ENCODE measurements around the gene BAZ2B.

The BAZ2B gene

DNA sequence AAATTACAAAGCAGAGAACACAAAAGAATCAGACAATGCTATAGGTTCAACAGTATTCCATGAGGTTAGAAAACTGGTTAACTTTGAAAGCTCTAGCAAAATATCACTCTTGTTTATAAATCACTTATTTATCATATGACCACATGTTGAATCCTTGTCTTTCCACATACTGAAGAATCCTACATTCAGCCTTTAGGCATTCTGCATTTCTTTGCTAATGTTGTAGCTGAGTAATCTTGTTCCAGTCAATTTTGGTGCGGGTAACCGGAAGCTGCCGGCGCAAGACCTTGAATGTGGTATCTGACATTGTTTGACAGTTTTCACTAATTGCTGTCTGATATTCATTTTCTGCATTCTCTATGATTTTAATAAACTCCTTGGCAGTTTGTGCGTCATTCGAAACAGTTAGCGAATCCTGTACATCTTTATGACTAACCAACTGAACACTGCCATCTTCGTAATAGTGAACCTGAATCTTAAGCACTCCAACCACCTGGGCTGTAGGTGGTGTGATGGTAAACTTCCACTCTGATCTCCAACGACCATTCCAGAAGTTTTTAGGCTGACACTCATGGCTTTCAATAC is 154.1 kb downstream of the BAZ2B start:
- DNase-seq (ENCODE audit: low spot score): no peak

DNA sequence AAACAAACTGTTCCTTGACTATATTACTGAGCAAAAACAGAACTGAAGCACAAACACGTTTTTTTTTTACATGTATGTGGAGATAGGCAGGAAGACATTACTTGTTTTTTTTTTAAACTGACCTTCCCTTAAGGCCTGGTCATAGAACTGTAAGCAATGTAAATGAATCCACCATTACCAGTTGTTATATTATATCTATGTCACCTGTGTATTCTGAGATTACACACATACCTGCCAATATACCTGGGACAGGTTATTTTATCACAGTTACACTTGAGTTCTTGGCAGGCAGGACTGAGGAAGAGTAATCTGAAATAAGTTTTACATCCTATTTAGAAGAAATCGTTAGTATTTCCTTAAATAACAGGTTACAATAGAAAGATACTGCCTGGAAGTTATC is 155.3 kb downstream of the BAZ2B start:
- no peak for DNase-seq (ENCODE audit: low spot score)

DNA sequence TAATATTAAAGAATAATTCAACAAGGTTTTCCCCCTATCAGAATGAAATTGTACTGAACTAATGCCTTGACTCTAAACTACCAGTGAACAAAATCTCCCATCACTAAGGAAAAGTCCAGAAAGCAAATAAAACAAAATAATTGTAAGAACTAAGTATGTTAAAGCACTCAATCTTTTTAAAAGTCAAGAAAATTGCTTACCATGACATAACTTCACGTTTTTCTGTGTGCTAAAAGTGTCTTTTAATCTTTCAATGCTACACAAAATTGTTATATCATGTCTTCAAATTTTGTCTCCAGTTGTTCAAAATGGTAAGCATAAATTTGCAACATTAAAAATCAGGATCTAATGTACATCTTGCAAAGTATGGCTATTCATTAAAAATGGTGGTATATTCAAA is 156.1 kb downstream of the BAZ2B start:
- DNase-seq (ENCODE audit: low spot score): no peak

- no peak for DNase-seq (ENCODE audit: low spot score)
These were observed 157.1 kb downstream of the BAZ2B start for GRCh38 chr2:159459279-159459678.

DNA sequence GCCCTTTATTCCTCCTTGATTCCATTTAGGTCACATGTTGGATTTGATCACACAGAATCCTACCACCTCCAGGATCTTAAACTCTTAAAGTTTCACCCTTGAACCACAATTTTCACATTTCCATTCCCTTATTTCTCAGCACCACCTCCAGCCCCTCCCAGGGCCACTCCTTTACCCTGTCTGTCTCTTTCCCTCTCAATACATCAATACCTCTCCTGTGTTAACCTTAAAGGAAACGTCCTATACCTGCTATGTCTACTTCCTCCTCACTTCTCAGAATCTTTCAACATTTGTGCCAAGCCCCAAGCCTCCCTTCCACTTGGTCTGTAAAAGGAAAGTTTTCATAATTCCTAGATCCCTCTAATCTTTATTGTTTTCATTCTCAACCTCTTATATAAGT is 158.8 kb downstream of the BAZ2B start:
- no peak for DNase-seq (ENCODE audit: low spot score)

DNA sequence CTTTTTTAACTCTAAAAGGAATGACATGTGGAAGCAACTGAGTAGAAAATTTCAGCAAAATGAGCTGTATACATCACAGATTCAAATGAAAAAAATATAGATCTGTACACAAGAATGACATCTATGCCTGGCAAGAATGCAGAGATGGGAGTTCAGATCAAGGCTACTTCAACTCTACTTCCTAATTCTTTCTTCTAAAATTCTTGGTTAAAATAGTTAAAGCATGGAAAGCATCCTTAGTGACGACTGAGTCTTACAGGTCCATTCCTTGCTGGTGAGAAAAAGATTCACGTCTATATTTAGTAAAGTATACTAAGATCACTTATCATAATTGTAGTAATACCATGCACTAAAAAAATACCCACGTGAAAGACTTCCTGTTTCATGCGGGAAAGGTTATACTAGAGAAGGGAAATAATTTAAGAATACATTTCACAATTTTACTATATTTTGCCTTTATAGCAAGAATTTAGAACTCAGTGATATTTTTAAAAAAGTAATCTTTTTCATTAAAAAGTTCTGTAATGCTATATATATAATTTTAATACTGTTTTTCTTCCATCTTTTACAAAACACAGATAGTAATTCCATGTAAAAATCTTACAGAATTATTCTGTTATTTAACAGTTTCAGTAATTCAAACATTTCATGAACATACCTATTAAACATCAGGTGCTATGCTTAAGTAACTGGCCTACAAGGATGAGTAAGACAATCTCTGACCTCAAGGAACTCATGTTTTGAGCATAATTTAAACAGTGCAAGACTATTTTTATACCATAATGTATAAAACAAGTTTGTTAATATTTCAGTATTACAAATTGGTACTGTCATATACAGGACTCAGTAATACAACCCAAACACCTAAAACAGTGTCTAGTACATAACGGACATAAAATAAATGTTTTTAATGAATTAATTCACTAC is 159.6 kb downstream of the BAZ2B start:
- no peak for DNase-seq (ENCODE audit: low spot score)

- no peak for DNase-seq (ENCODE audit: low spot score)
These were observed 160.9 kb downstream of the BAZ2B start for GRCh38 chr2:159455330-159455918.

GRCh38 chr2:159454185-159454584 is 162.2 kb downstream of the BAZ2B start:
- DNase-seq (ENCODE audit: low spot score): no peak

DNA sequence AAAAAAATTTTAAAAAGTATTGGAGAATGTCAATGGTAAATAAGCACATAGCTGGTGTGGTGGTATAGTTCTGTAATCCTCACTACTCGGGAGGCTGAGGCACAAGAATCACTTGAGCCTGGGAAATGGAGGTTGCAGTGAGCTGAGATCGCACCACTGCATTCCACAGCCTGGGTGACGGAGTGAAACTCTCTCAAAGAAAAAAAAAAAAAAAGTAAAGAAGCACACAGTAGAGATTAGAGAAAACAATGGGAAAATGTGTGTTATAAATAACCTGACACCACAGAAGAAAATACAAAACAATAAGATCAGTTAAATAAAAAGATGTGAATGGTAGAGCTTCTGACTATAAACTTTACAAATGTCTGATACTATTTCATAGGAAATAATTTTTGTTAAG is 166.2 kb downstream of the BAZ2B start:
- no peak for DNase-seq (ENCODE audit: low spot score)

- DNase-seq (ENCODE audit: low spot score): no peak
These were observed 166.7 kb downstream of the BAZ2B start for GRCh38 chr2:159449504-159450124.

DNA sequence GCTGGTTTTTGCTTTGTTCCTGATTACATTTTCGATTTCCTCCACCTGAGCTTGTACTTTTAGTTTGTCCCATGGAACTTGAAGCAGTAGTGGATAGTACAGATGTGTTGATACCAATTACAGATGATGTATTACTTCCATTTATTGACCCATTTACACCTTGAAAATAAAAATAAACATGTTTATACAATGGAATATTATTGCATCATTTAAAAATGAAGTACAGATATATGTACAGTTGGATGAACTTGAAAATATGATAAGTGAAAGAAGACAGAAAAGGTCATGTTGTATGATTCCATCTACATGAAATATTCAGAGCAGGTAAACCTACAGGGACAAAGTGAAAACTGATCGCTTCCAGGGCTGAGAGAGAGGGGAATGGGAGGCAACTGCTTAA is 169.5 kb downstream of the BAZ2B start:
- DNase-seq (ENCODE audit: low spot score): no peak

DNA sequence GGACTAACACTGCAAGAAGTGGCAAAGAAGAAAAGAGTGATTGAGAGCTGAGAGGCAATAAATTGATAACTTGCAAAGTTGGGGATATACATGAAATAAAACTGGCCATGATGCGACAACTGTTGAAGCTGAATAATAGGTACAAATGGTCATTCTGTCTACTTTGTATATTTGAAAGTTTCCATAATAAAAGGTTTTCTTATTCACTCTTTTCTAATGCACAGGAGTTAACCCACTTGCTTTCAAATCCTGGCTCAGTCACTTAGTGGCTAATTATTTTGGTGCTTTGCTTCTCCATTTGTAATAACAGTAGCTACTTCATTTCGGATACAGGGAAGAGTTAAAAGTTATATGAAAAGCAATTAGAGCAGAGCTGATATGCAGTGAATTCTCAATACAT is 170.1 kb downstream of the BAZ2B start:
- DNase-seq (ENCODE audit: low spot score): no peak

GRCh38 chr2:159445307-159445706 is 171.0 kb downstream of the BAZ2B start:
- DNase-seq (ENCODE audit: low spot score): no peak

DNA sequence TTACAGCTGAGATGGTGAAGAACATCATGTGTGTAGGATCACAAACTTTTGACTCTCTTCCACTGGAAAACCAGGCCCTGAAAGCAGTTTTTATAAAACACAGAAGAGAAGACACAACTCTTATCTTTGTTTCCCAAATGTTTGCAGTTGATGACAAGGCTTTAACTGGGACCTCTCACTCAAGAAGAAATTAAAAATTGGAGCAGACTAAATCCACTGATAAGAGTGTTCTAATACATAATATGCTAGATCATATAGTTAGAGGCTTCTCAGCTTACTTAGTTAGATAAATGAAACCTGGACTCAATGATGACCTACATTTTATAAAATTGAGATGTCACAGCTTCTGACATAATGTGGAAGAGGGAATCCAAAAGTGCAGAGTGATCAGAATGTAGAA is 171.6 kb downstream of the BAZ2B start:
- DNase-seq (ENCODE audit: low spot score): no peak

DNA sequence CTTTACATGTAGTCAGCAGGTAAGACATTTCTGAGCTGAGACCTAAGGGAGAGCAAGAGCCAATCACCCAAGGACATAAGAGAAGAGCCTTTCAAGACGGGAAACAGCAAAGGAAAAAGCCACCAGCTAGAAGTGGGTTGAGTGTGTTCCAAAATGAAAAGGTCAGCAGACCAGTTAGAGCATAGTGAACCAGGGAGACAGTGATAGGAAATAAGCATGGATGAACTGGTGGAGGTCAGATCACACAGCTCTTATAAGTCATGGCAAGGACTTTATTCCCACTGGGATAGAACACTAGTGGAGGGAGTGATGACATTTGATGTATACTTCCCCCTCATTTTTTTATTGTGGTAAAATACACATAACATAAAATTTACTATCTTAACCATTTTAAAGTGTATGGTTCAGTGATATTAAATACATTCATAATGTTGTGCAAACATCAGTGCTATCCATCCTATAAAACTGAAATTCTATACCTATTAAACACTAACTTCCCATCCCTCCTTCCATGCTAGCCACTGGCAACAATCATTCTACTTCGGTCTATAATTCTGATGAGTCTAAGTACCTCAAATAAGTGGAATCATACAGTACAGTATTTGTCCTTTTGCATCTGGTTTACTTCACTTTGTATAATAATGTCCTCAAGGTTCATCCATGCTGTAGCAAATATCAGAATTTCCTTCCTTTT is 174.0 kb downstream of the BAZ2B start:
- DNase-seq (ENCODE audit: low spot score): no peak

GRCh38 chr2:159441182-159441581 is 175.2 kb downstream of the BAZ2B start:
- DNase-seq (ENCODE audit: low spot score): no peak

DNA sequence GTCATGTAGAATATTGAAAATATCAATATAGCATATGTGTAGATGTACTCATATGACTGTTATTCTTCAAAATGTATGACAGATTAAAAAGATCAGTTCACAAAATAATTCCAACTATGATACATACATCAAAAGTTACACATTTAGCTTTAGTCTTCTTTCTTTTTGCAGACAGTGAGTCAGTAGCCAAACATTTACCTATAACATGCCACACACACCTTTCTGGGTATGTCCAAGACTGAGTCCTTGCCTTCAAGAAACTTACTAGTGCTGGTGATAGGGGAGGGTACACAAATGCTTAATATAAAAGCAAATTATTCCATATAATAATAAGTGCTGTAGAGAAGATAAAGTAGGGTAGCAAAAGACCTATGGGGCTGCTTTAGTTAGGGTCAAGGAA is 176.9 kb downstream of the BAZ2B start:
- no peak for DNase-seq (ENCODE audit: low spot score)

- no peak for DNase-seq (ENCODE audit: low spot score)
These were observed 177.5 kb downstream of the BAZ2B start for GRCh38 chr2:159438720-159439353.

DNA sequence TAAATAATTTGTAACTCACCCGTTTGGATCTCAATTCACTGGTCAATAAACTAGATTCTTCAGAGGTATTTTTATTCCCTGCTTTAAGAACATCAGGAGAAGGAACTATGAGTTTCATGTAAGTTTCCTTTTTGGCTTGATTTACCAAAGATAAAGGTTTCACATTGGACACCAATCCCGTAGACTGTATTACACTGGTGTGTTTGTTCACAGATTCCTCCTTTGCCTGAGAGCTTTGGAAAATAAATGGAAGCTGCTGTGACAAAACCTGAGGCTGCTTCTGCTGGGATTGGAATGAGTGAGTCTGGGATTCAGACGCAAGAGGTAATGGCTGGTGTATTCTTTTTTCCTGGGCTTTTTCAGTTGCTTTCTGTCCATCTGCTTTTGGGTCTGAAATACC is 178.1 kb downstream of the BAZ2B start:
- no peak for DNase-seq (ENCODE audit: low spot score)

GRCh38 chr2:159432610-159433009 is 183.7 kb downstream of the BAZ2B start:
- no peak for DNase-seq (ENCODE audit: low spot score)

DNA sequence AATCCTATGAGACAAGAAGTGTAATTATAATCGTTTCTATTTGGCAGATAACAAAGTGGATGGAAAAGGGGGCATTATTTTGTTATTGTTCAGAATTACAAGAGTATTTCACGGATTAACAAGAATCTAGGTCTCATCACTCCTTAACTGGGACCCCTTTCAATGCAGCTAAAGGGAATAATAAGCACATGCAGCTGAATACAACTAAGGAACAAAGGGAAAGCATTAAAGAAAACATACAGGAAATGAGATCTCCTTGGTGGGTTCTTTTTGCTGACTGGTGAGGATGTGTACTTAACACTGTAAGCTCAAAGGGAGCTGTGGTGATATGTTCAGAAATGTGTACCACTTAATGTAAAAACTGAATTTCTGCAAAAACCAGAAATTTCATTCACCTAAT is 189.3 kb downstream of the BAZ2B start:
- DNase-seq (ENCODE audit: low spot score): no peak

DNA sequence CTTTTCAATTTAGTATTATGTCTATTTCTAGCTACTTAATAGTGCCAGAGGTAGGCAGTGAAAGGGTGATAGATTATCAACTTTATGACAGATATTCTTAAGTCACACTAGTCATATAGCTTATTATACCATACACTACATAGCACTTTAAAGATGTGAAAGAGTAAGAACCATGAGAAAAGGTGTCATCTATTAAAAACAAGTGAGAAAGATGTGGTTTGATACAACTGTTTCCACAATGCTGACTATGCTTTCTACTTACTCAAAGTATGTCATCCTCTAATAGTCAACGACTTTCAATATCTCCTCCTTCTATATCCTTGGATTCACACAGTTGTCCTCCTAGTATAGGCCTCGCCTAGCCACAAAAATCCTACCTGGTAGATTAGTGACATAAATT is 196.9 kb downstream of the BAZ2B start:
- DNase-seq (ENCODE audit: low spot score): no peak

Measured in germinal center (tissue), 1 donor.